Large intestine (tissue), 3 donors: ENCODE measurements around the gene GALNT4. TPM values are rescaled to one million over a fixed set of nuclear protein-coding genes. Genes with fewer than 3 reads are reported as not detected.

Source experiments
- DNase-seq, 2 donors: peaks; one replicate each; pipeline versions ENCODE4 v3.0.0 to v3.0.0-alpha.2; 2013
- H3K27ac ChIP-seq: one replicate; pipeline ENCODE4 v1.5.1; 2013; ENCODE audit warnings: low read length
- H3K27me3 ChIP-seq: 2 replicates; pipeline ENCODE4 v1.6.1; 2013; ENCODE audit warnings: low read length; ENCODE audit not compliant: control insufficient read depth, insufficient read depth
- H3K36me3 ChIP-seq: 2 replicates; pipeline ENCODE4 v1.6.1; 2013; ENCODE audit warnings: low read length; ENCODE audit not compliant: control insufficient read depth, insufficient read depth
- H3K4me1 ChIP-seq: one replicate; pipeline ENCODE4 v1.6.1; 2013; ENCODE audit warnings: low read length; ENCODE audit not compliant: control insufficient read depth, insufficient read depth
- H3K4me3 ChIP-seq: one replicate; pipeline ENCODE4 v1.5.1; 2013; ENCODE audit warnings: low read length
- H3K9me3 ChIP-seq: one replicate; pipeline ENCODE4 v1.6.1; 2013; ENCODE audit warnings: mild to moderate bottlenecking, low read depth, low read length, moderate library complexity; ENCODE audit not compliant: control insufficient read depth
- WGBS: methylation state at CpG from one replicate; pipeline ENCODE4 v1.1.5; 2013; ENCODE audit warnings: low lambda C conversion rate; ENCODE audit not compliant: insufficient coverage; 5-methylcytosine and 5-hydroxymethylcytosine counted together
- polyA plus RNA-seq: library from polyadenylated mRNA; unstranded; fragments of 120-200 nt; gene quantifications from one replicate; pipeline ENCODE4 v1.2.1, GENCODE V29; 2013

Gene GALNT4
- polyA plus RNA-seq, 1 donor: 48.7 TPM

DNA sequence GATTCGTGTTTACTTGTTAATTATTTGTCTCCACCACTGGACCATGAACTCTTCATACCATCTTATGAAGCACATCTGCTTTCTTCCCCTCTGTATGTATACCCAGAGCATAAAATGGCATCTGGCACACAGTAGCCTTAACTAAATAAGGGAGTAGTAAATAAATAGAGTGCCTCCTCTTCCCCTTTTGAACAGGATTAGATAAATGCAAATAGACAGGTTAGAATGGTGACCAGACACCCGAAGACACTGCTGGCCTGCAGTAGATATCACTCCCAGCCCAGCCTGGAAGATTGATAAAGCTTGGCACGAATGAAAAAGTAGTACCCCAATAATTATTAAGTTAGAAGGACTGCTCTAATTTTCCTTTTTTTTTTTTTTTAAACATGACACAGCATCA, 6.9 kb downstream of the GALNT4 start:
- DNase-seq: no peak
- Histone ChIP-seq H3K27me3 (no peaks in the 10 kb centered on the region), H3K27ac (no peak overlapping the region), H3K36me3 (peaks cover 4% of the 10 kb centered on the region), H3K4me3 (no peak overlapping the region), H3K4me1 (peaks cover 5% of the 10 kb centered on the region), H3K9me3 (no peaks in the 10 kb centered on the region)
- 60% methylated on average over 1 of the region's 3 CpGs for WGBS

DNA sequence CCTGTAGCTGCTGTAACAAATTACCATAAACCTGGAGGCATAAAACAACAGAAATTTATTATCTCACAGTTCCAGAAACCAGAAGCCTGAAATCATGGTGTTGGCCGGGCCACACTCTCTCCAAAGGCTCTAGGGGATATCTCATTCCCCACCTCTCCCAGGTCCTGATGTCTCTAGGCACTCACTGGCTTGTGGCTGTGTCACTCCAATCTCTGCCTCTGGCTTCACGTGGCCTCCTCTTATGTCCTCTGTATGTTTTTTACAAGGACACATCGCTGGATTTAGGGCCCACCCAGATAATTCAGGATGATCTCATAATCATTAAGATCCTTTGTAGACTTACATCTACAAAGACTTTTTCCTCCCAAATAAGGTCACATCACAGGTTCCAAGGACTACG, 8.0 kb downstream of the GALNT4 start:
- H3K9me3 ChIP-seq: no peaks in the 10 kb centered on the region
- WGBS: no CpG with 5 or more reads among the region's 4 CpGs
- peaks cover 4% of the 10 kb centered on the region for H3K36me3 ChIP-seq
- peaks cover 11% of the 10 kb centered on the region for H3K4me1 ChIP-seq
- H3K27me3 ChIP-seq: no peaks in the 10 kb centered on the region
- DNase-seq: no peak
- no peak overlapping the region for H3K4me3 ChIP-seq
- no peak overlapping the region for H3K27ac ChIP-seq

DNA sequence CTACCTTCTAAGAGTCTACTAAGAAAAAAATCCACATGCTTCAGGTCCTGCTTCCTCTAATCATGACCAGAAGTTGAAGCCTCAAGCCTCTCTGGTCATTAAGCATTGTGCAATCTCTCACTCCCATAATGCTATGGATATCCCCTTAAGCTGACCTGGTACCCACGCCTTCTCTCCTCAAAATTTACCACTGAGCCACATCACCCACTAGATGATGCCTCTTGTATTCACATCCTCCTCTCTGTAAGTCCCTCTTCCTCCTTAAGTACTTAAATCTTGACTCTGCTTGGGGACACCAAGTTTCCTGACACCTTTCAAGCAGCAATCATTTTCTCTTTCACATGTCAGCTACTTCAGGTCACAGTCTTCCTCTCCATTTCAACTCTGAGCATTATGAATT, 9.8 kb downstream of the GALNT4 start:
- no peak overlapping the region for H3K4me3 ChIP-seq
- H3K4me1 ChIP-seq: peaks cover 11% of the 10 kb centered on the region
- no peaks in the 10 kb centered on the region for H3K9me3 ChIP-seq
- peaks cover 4% of the 10 kb centered on the region for H3K36me3 ChIP-seq
- WGBS: 100% methylated on average over 1 of the region's 1 CpG
- no peak overlapping the region for H3K27ac ChIP-seq
- no peak for DNase-seq
- H3K27me3 ChIP-seq: no peaks in the 10 kb centered on the region

DNA sequence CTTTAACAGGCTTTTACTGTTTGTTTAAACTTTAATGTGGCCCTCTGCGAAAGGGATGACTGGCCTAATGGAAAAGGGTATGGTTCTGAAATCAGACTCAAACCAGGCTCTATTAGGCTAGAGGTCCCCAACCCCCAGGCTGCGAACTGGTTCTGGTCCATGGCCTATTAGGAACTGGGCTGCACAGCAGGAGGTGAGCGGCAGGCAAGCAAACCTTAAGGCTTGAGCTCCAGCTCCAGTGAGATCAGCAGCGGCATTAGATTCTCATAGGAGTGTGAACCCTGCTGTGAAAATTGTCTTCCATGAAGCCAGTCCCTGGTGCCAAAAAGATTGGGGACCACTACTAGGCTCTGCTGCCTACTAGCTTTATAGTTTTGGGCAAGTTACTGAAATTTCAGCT, 11.1 kb downstream of the GALNT4 start:
- no CpG with 5 or more reads among the region's 4 CpGs for whole genome bisulfite sequencing
- Histone ChIP-seq H3K9me3 (no peaks in the 10 kb centered on the region), H3K27me3 (no peaks in the 10 kb centered on the region), H3K4me1 (peaks cover 7% of the 10 kb centered on the region), H3K27ac (no peak overlapping the region), H3K4me3 (no peak overlapping the region), H3K36me3 (no peaks in the 10 kb centered on the region)
- no peak for DNase-seq

DNA sequence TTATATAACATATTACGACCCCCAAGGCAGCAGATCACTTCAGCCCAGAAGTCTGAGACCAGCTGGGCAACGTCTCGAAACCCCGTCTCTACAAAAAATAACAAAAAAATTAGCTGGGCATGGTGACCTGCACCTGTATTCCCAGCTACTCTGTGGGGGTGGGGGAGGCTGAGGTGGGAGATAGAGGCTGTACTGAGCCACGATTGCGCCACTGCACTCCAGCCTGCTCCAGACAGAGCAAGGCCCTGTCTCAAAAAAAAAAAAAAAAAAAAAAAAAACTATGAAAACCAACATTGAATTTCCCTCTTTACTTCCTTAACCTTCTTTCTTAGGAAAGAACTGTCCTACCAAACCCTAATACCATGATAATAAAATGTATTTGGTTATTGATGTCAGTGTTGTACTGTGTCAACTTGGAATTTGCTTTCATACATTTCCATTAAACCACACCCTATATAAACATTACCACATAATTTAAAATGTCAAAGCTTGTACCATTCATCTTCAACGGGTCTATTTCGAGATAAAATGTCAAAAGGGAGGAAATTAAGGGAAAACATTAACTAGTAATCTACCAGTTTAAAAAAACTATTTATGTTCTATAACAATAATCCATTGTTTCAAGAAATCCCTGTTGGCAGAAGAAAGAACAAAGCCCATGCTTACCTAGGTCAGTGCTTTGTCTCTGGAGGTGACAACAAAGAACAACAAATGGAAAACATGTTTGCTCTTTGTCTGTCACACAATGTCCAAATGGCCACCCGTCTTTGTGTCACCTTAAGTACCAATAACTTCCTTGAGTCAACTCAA, 17.4 kb downstream of the GALNT4 start:
- Histone ChIP-seq H3K4me3 (no peak overlapping the region), H3K9me3 (peaks cover 4% of the 10 kb centered on the region), H3K27ac (peak overlapping the region; percentile 56), H3K27me3 (no peaks in the 10 kb centered on the region), H3K36me3 (no peaks in the 10 kb centered on the region), H3K4me1 (peaks cover 19% of the 10 kb centered on the region)
- 40% methylated on average over 1 of the region's 9 CpGs for WGBS
- DNase-seq: peak in 1 of 2 donors; percentile 83

DNA sequence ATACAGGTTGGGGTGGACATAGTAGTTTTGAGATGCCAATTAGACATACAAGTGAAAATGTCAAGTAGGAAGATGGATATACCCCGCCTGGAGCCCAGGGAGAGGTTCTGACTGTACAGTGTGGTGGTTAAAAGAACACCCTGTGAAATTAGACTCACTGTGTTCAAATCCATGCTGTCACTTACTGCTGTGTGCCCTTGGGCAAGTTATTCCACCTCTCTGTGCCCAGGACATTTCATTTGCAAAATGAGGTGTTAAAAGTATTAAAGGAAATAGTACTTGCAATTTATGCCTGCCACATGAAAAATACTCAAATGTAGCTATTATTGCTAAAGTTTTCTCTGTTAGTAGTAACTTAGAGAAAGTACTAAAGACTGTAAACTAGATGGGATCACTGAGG, 18.5 kb downstream of the GALNT4 start:
- Histone ChIP-seq H3K4me1 (peaks cover 18% of the 10 kb centered on the region), H3K36me3 (no peaks in the 10 kb centered on the region), H3K4me3 (no peak overlapping the region), H3K27me3 (no peaks in the 10 kb centered on the region), H3K9me3 (peaks cover 4% of the 10 kb centered on the region), H3K27ac (peak overlapping the region; percentile 56)
- WGBS: no CpG with 5 or more reads among the region's 1 CpG
- DNase-seq: no peak

DNA sequence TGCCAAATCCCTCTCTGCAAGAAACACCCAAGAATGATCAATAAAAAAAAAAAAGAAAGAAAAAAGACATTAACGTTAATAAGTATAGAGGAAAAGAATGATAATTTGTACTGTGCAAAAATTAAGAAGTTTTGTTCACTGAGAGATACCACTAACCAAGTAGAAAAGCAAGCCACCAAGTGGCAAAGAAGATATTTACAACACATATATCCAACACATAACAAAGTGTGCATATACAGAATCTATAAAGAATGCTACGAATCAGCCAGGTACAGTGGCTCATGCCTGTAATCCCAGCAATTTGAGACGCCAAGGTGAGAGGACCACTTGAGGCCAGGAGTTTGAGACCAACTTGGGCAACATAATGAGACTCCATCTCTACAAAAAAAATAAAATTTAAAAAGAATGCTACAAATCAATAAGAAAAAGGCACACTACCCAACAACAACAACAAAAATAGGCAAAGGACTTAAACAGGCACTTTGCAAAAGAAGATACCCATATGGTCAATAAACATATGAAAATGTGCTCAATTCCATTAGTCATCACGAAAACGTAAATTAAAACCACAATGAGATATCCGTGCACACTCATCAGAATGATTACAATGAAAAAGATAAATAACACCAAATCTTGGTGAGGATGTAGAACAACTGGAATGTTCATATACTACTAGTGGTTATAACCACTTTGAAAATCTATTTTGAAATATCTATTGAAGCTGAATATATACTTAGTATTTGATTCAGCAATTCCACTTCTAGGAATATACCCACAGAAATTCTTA, 19.8 kb downstream of the GALNT4 start:
- peaks cover 18% of the 10 kb centered on the region for H3K4me1 ChIP-seq
- no peak overlapping the region for H3K27ac ChIP-seq
- WGBS: 84% methylated on average over 4 of the region's 6 CpGs
- H3K9me3 ChIP-seq: peaks cover 5% of the 10 kb centered on the region
- H3K4me3 ChIP-seq: no peak overlapping the region
- DNase-seq: no peak
- H3K36me3 ChIP-seq: peaks cover under 1% of the 10 kb centered on the region
- no peaks in the 10 kb centered on the region for H3K27me3 ChIP-seq

DNA sequence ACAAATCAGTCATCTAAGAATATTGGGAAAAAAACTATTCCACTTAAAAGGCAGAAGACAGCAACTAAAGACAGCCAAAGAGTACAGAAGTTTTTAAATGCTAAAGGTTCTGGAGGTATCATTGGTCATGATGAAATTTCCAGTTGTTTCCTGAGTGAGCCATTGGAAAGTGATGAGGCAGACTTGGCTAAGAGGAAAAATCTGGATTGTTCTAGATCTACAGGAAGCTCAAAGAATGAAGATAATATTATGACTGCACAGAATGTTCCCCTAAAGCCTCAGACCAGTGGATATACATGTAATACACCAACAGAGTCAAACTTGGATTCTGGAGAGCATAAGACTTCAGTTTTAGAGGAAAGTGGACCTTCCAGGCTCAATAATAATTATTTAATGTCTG, 22.8 kb downstream of the GALNT4 start:
- H3K4me1 ChIP-seq: peaks cover 28% of the 10 kb centered on the region
- peaks cover 2% of the 10 kb centered on the region for H3K36me3 ChIP-seq
- no peak for DNase-seq
- no peak overlapping the region for H3K4me3 ChIP-seq
- H3K27me3 ChIP-seq: no peaks in the 10 kb centered on the region
- H3K9me3 ChIP-seq: peaks cover 6% of the 10 kb centered on the region
- no peak overlapping the region for H3K27ac ChIP-seq

DNA sequence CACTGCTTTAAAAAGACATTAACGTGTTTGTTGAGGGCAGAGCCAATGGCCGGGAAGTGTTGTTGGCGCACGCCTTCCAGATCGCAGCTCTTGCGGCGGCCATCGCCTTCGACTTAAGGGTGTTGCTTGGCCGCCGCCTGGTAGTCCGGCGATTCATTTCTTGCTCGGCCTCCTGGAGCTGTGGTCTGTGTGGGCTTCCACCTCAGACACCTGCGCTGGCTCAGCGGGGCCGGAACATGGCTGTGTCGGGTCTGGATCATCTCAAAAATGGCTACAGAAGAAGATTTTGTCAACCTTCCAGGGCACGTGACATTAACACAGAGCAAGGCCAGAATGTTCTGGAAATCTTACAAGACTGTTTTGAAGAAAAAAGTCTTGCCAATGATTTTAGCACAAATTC, 24.7 kb downstream of the GALNT4 start:
- no CpG with 5 or more reads among the region's 19 CpGs for WGBS
- Histone ChIP-seq H3K27ac (no peak overlapping the region), H3K36me3 (peaks cover 2% of the 10 kb centered on the region), H3K4me3 (no peak overlapping the region), H3K9me3 (peaks cover 6% of the 10 kb centered on the region), H3K4me1 (peaks cover 17% of the 10 kb centered on the region), H3K27me3 (no peaks in the 10 kb centered on the region)
- DNase-seq: no peak

DNA sequence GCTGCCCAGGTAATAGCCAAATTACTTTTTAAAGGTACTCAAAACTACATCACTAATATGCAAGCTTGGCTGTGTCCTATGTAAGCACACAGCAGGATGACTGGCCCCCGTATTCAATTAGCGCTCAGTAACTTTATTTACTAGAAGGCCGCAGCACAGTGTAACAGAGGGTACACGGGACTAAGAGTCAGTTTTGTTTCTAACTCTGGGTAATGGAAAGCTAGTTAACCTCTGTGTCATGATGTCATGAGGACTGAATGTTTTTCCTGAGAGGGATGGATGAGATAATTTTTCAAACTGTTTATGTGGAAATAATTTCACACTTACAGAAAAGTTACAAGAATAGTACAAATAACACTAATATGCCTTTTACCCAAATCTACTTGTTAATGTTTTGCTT, 27.1 kb downstream of the GALNT4 start:
- Histone ChIP-seq H3K27me3 (no peaks in the 10 kb centered on the region), H3K27ac (peak overlapping the region; percentile 78), H3K4me1 (peaks cover 30% of the 10 kb centered on the region), H3K9me3 (peaks cover 3% of the 10 kb centered on the region), H3K36me3 (peaks cover 2% of the 10 kb centered on the region), H3K4me3 (no peak overlapping the region)
- no CpG with 5 or more reads among the region's 4 CpGs for WGBS
- DNase-seq: no peak
